HG03097 (cell line): Measurements from ENCODE around the gene TPSD1.
"Not testable (repeated sequence)": the region's sequence is repeated elsewhere in the genome, so short reads cannot be mapped to it uniquely, and the experiment has no call there.

Source experiments
- ATAC-seq: cut with Tn5 transposase; IDR thresholded peaks from one replicate; pipeline ENCODE4 v1.9.1; 2021; ENCODE audit not compliant: unreplicated experiment, low FRiP score

The TPSD1 gene

GRCh38 chr16:1293921-1294656 lies 38.2 kb downstream of the TPSD1 start:
- ATAC-seq: no peak

DNA sequence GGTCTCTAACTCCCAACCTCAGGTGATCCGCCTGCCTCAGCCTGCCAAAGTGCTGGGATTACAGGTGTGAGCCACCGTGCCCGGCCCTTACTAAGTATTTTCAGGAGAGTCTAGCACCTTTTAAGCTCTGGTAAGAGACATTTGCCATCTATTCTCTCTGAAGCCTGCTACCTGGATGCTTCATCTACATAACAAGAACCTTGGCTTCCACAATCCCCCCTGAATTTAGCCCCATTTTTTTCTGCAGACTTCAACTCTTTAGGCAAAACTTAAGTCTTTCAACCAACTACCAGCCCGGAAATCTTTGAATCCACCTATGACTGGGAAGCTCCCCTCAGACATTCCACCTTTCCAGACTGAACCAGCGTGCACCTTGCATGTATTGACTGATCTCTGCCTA lies 39.6 kb downstream of the TPSD1 start:
- no peak for ATAC-seq

DNA sequence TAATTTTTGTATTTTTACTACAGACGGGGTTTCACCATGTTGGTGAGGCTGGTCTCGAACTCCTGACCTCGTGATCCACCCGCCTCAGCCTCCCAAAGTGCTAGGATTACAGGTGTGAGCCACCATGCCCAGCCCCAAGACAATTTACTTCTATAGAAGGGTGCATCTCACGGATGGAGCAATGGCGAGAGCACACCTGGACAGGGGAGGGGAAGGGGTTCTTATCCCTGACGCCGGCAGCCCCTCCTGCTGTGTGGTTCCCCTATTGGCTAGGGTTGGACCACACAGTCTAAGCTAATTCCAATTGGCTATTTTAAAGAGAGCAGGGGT lies 40.8 kb downstream of the TPSD1 start:
- ATAC-seq: not testable (repeated sequence)

- ATAC-seq: no peak
Measured at GRCh38 chr16:1297018-1297696, 41.3 kb downstream of the TPSD1 start.

DNA sequence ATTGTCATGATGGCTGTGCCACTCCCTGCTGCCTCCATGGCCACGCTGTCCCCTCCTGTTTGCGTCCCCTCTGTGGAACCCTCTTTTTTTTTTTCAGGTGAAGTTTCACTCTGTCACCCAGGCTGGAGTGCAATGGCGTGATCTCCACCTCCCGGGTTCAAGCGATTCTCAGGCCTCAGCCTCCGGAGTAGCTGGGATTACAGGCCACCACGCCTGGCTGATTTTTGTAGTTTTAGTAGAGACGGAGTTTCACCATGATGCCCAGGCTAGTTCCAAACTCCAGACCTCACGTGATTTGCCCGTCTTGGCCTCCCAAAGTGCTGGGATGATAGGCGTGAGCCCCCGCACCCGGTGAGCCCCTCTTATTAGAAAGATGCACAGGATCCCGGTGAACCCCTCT lies 42.5 kb downstream of the TPSD1 start:
- no peak for ATAC-seq

DNA sequence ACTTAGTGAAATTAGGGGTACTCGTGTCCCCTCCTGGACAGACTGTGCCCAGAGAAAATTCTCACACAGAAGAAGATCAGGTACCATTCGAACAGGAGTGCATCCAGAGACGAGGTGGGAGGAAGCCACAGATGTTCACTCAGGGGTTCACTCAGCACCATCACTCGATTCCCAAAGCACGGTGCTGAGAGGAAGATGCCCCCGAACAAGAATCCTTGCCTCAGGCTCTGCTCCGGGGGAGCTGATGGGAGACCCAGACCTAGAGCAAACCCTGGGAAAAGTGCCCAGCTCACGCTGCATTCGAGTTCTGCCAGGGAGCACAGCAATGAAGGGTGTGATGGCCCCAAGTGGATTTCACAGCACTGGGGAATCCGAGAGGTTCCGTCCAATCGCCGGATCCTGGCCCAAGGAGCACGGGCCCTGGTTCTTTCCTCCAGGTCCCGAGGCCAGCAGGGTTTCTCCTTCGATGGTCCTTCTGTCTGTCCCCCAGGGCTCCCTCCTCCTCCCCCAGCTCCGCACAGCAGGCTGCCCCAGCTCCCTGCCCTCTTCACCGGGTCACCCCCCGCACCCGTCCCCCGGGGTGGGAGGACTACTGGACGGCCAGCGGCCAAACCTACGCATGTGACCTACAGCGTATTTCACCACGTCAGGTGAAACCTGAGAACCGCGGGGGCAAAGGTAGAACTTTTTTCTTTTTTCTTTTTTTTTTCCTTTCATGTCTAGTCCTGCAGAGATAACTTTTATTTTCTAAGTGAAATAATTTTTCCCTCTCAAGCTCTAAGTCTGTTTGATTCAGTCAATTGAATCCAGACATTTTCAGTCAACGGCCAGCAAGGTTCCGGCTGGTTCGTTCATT lies 43.4 kb downstream of the TPSD1 start:
- ATAC-seq: no peak

GRCh38 chr16:1299868-1300203 lies 44.0 kb downstream of the TPSD1 start:
- ATAC-seq: no peak

DNA sequence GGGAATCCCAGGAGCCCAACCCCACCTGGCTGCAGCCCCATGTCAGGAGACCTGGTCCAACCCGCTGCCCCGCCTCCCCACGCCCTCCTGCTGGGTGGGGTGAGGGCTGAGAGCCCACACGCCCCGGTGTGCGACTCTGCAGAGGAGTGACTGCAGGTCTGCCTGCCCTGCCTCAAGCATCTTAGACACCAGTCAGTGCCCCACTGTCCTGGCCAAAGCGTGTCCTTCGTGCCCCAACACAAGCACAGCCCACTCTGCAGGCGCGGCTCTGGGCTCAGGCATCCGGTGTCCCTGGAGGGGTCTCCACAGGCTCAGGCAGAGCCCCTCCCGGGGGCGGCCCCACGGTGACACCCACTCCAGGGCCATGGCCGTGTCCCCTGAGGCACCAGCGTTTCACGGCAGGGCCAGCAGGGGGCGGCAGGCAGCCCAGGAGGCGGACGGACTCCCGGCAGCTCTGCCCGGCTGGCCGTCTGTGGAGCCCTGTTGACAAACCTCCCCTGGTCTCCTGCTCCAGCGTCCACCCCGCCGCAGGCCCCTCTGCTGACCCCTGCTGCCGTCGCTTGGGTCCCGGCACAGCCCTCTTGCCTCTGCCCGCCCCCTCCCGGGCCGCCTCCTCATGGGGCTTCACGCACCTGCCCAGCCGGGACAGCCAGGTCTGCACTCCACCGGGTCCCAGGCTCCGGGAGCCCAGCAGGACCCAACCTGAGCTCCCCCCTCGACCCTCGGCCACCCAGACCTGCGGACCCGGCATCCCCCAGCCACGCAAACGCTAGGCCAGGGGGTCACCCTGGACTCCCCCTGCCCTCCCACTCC lies 45.0 kb downstream of the TPSD1 start:
- no peak for ATAC-seq

DNA sequence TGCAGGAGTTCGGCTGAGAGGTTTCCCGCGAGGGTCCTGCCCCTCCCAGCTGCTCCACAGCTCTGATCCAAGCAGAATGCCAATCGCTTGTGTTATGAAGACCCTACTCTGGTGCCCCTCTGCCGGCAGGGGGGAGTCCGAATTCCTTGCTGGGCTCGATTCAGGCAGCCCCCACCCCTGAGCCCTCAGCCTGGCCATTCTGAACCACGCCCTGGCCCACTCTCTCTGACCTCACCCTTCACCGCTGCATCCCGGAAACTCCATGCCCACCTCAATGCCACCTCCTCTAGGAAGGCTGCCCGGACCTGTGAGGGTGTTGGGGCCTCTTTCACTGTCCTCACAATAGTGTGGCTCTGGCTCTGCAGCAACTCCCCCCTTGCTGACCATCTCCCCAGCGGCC lies 45.7 kb downstream of the TPSD1 start:
- no peak for ATAC-seq

- no peak for ATAC-seq
Measured at GRCh38 chr16:1305823-1306222, 50.0 kb downstream of the TPSD1 start.

GRCh38 chr16:1306334-1306733 lies 50.5 kb downstream of the TPSD1 start:
- ATAC-seq: no peak

DNA sequence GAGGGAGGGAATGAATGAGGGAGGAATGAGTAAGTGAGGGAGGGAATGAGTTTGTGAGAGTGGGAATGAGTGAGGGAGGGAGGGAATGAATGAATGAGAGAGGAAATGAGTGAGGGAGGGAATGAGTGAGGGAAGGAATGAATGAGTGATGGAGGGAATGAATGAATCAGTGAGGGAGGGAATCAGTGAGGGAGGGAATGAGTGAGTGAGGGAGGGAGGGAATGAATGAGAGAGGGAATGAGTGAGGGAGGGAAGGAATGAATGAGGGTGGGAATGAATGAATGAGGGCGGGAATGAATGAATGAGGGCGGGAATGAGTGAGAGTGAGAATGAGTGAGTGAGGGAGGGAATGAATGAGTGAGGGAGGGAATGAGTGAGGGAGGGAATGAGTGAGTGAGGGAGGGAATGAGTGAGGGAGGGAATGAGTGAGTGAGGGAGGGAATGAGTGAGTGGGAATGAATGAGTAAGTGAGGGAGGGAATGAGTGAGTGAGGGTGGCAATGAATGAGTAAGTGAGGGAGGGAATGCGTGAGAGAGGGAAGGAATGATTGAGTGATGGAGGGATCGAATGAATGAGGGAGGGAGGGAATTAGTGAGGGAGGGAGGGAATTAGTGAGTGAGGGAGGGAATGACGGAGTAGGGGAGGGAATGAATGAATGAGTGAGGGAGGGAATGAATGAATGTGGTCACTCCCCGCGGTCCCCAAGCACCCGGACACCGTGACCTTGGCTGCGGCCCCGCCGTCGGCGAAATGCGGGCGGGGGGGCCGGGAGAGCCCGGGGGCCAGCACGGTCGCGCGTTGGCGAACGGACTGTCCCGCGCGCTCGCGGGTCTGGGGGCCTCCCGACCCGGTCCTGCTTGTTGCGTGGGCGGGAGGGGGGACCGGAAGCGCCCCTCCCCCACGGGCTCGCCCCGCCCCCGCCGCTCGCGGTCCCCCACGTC lies 52.4 kb downstream of the TPSD1 start:
- peak; percentile 10 for ATAC-seq
